ENCODE measurements around the gene CENPQ. TPM values are rescaled to one million over a fixed set of nuclear protein-coding genes. Genes with fewer than 3 reads are reported as not detected.

CENPQ gene
- total and polyA plus RNA-seq, 12 donors, result 1.7 to 7.2 (median 3.9) TPM

GRCh38 chr6:49490633-49491032 lies 27.5 kb downstream of the CENPQ start:
- Histone ChIP-seq H3K9me3 (replicated peaks in 1 of 3) (no peaks in the 10 kb centered on the region), H3K4me3 (no peak overlapping the region), H3K36me3 (replicated peaks in 1 of 2) (no peaks in the 10 kb centered on the region), H3K27ac (no peak overlapping the region), H3K27me3 (no peaks in the 10 kb centered on the region), H3K4me1 (replicated peaks in 1 of 2) (no peaks in the 10 kb centered on the region)
- intact Hi-C loops (cut with DNase I), result no loop called here
- TF ChIP-seq CTCF (IDR thresholded peaks at IDR 0.05) (no peak), POLR2A (IDR thresholded peaks at IDR 0.05) (no peak)
- 96 to 98% (median 98%) methylated on average over 4 of the region's 4 CpGs for WGBS, 4 donors
- DNase-seq, result no peak

GRCh38 chr6:49497304-49497703 lies 34.1 kb downstream of the CENPQ start:
- TF ChIP-seq POLR2A (IDR thresholded peaks at IDR 0.05) (no peak), CTCF (IDR thresholded peaks at IDR 0.05) (no peak)
- Histone ChIP-seq H3K36me3 (replicated peaks in 1 of 2) (no peaks in the 10 kb centered on the region), H3K4me1 (replicated peaks in 1 of 2) (no peaks in the 10 kb centered on the region), H3K4me3 (no peak overlapping the region), H3K9me3 (replicated peaks in 1 of 3) (no peaks in the 10 kb centered on the region), H3K27me3 (no peaks in the 10 kb centered on the region), H3K27ac (no peak overlapping the region)
- no peak for DNase-seq
- intact Hi-C loops (cut with DNase I), result no loop called here
- WGBS, 4 donors, result 78 to 91% (median 83%) methylated on average over 3 of the region's 3 CpGs

GRCh38 chr6:49499126-49499525 lies 36.0 kb downstream of the CENPQ start:
- DNase-seq, result no peak
- whole genome bisulfite sequencing, 4 donors, result 77 to 87% (median 83%) methylated on average over 1 of the region's 1 CpG

GRCh38 chr6:49499623-49500022 lies 36.5 kb downstream of the CENPQ start, which contains the start of gene GLYATL3:
GLYATL3 (plus strand) TSS chr6:49499923; CDS start chr6:49511991, 12,068 bp downstream.
- H3K4me3 ChIP-seq, result no peak within 1 kb of the TSS
- WGBS, 4 donors, result 31 to 75% (median 69%) methylated on average over 2 of the region's 2 CpGs
- no peaks in the 10 kb centered on the region for H3K4me1 ChIP-seq (replicated peaks in 1 of 2)
- no peak for DNase-seq
- no peaks in the 10 kb centered on the region for H3K9me3 ChIP-seq (replicated peaks in 1 of 3)
- no peaks in the 10 kb centered on the region for H3K36me3 ChIP-seq (replicated peaks in 1 of 2)
- no peak within 1 kb of the TSS for H3K27ac ChIP-seq
- H3K27me3 ChIP-seq, result no peaks in the 10 kb centered on the region
- no peak for TF ChIP-seq CTCF (IDR thresholded peaks at IDR 0.05)
- TF ChIP-seq POLR2A (IDR thresholded peaks at IDR 0.05), result no peak
- intact Hi-C loops (cut with DNase I), result no loop called here

More at GRCh38 chr6:49499126-49499525, 36.0 kb downstream of the CENPQ start:
- H3K27me3 ChIP-seq, result no peaks in the 10 kb centered on the region
- intact Hi-C loops (cut with DNase I), result no loop called here
- H3K9me3 ChIP-seq (replicated peaks in 1 of 3), result no peaks in the 10 kb centered on the region
- H3K27ac ChIP-seq, result no peak overlapping the region
- TF ChIP-seq CTCF (IDR thresholded peaks at IDR 0.05) (no peak), POLR2A (IDR thresholded peaks at IDR 0.05) (no peak)
- H3K36me3 ChIP-seq (replicated peaks in 1 of 2), result no peaks in the 10 kb centered on the region
- H3K4me1 ChIP-seq (replicated peaks in 1 of 2), result no peaks in the 10 kb centered on the region
- H3K4me3 ChIP-seq, result no peak overlapping the region

All from adrenal gland (tissue), 12 donors.